Neural progenitor cell (in vitro differentiated cells): Measurements from ENCODE around the gene THSD1.

Experiments
- EZH2 ChIP-seq: fragments of 200-600 bp; sonication (generic); IDR thresholded peaks from 2 replicates; pipeline ENCODE4 v1.6.1; 2017; ENCODE audit warnings: antibody characterized with exemption, mild to moderate bottlenecking, moderate library complexity
- TF ChIP-seq, protein P1 (sequence below): fragments of 200-600 bp; sonication (generic); IDR thresholded peaks from 2 replicates; pipeline ENCODE4 v1.5.1; 2017; ENCODE audit warnings: antibody characterized with exemption, mild to moderate bottlenecking

DNA sequence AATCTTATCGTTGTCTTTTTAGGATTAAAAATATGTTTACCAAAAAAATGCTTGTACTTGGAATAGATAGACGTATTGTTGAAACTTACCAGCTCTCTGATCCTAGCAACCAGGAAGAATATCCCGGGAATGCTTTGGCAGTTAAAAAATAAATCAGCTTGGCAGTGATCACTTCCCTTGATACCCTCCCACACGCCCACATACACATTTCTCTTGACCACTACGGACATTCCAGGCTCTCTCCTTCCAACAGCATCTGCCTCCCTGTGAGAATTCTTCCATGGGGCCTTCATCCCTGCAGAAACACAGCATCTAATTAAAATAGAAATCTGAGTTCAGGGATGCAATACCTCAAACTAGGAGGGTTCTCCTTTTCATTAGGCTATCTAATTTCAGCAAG lies 57.9 kb downstream of the THSD1 start:
- TF ChIP-seq, protein P1, sequence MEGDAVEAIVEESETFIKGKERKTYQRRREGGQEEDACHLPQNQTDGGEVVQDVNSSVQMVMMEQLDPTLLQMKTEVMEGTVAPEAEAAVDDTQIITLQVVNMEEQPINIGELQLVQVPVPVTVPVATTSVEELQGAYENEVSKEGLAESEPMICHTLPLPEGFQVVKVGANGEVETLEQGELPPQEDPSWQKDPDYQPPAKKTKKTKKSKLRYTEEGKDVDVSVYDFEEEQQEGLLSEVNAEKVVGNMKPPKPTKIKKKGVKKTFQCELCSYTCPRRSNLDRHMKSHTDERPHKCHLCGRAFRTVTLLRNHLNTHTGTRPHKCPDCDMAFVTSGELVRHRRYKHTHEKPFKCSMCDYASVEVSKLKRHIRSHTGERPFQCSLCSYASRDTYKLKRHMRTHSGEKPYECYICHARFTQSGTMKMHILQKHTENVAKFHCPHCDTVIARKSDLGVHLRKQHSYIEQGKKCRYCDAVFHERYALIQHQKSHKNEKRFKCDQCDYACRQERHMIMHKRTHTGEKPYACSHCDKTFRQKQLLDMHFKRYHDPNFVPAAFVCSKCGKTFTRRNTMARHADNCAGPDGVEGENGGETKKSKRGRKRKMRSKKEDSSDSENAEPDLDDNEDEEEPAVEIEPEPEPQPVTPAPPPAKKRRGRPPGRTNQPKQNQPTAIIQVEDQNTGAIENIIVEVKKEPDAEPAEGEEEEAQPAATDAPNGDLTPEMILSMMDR, result no peak
- TF ChIP-seq EZH2, result no peak
